Left ventricle myocardium superior (tissue), 1 donor: ENCODE measurements around the gene BTG2. TPM values are rescaled to one million over a fixed set of nuclear protein-coding genes. Genes with fewer than 3 reads are reported as not detected.

Source experiments
- ATAC-seq: fragments of 200-7000 bp; cut with Tn5 transposase; one replicate; pipeline ENCODE4 v1.9.1; 2020; ENCODE audit warnings: mild to moderate bottlenecking, moderate library complexity
- DNase-seq: peaks from one replicate; pipeline ENCODE4 v3.0.0-alpha.2; 2020
- intact Hi-C: fragments of 100-400 bp; cut with micrococcal nuclease; formaldehyde crosslinking; loops from one replicate; pipeline ENCODE4 v1.11.0; 2022
- total RNA-seq: library from RNA; stranded (reverse); fragmentation: NEBNext Ultra II Directional; extraction: Animal tissue kit (Norgen Biotek cat#: 25700); gene quantifications from one replicate; pipeline ENCODE4 v1.2.1, GENCODE V29; 2021
- donor health status: DM: no; HTN: yes; CAD: no; lungs with severe emphysema.

Gene BTG2
- total RNA-seq, 1 donor from 2014 or later: 41.3 TPM

- ATAC-seq (peak; percentile 56), DNase-seq (no peak)
- intact Hi-C loops: no loop called here
Observed at GRCh38 chr1:203327684-203328457, 22.6 kb downstream of the BTG2 start.

GRCh38 chr1:203328714-203329122, 23.4 kb downstream of the BTG2 start:
- intact Hi-C loops: no loop called here
- DNase-seq: no peak
- no peak for ATAC-seq

GRCh38 chr1:203331224-203331623, 25.9 kb downstream of the BTG2 start:
- intact Hi-C loops: no loop called here
- DNase-seq (no peak), ATAC-seq (no peak)

GRCh38 chr1:203335503-203335902, 30.2 kb downstream of the BTG2 start:
- intact Hi-C loops: loop anchor here (5.0 kb wide), 1 partner anchor 63 kb away; no protein-coding TSS in a partner anchor
- ATAC-seq (no peak), DNase-seq (no peak)

GRCh38 chr1:203336097-203336496, 30.8 kb downstream of the BTG2 start:
- ATAC-seq: no peak
- intact Hi-C loops: loop anchor here (5.0 kb wide), 1 partner anchor 64 kb away; no protein-coding TSS in a partner anchor
- DNase-seq: no peak

- DNase-seq (peak; percentile 52), ATAC-seq (peak; percentile 70)
- intact Hi-C loops: loop anchor here (5.0 kb wide), 1 partner anchor 66 kb away; no protein-coding TSS in a partner anchor
Observed at GRCh38 chr1:203338335-203339036, 33.2 kb downstream of the BTG2 start.

- intact Hi-C loops: loop anchor here (5.0 kb wide), 1 partner anchor 147 kb away; no protein-coding TSS in a partner anchor
- peak; percentile 67 for DNase-seq
- peak; percentile 83 for ATAC-seq
Observed at GRCh38 chr1:203340112-203340790, 34.9 kb downstream of the BTG2 start.

- peak; percentile 41 for DNase-seq
- intact Hi-C loops: loop anchor here (5.0 kb wide), 1 partner anchor 145 kb away; no protein-coding TSS in a partner anchor
- peak; percentile 61 for ATAC-seq
Observed at GRCh38 chr1:203342192-203342940, 37.0 kb downstream of the BTG2 start.

GRCh38 chr1:203343956-203344754, 38.8 kb downstream of the BTG2 start:
- ATAC-seq (no peak), DNase-seq (no peak)
- intact Hi-C loops: loop anchor here (5.0 kb wide), 1 partner anchor 143 kb away; no protein-coding TSS in a partner anchor

GRCh38 chr1:203346060-203346768, 40.9 kb downstream of the BTG2 start:
- intact Hi-C loops: no loop called here
- no peak for ATAC-seq
- no peak for DNase-seq

- DNase-seq (no peak), ATAC-seq (no peak)
- intact Hi-C loops: no loop called here
Observed at GRCh38 chr1:203346769-203347102, 41.4 kb downstream of the BTG2 start.

- ATAC-seq (no peak), DNase-seq (no peak)
- intact Hi-C loops: no loop called here
Observed at GRCh38 chr1:203349166-203349565, 43.8 kb downstream of the BTG2 start.

- intact Hi-C loops: no loop called here
- ATAC-seq (no peak), DNase-seq (no peak)
Observed at GRCh38 chr1:203349773-203350524, 44.6 kb downstream of the BTG2 start.

GRCh38 chr1:203351037-203351625, 45.8 kb downstream of the BTG2 start, which contains the start of gene FMOD:
FMOD (minus strand) TSS chr1:203351122; CDS start chr1:203348270, 2,852 bp downstream.
- peak; percentile 74 for ATAC-seq
- no peak for DNase-seq
- intact Hi-C loops: no loop called here

- intact Hi-C loops: no loop called here
Observed at GRCh38 chr1:203353486-203353885, 48.2 kb downstream of the BTG2 start.

GRCh38 chr1:203354246-203354645, 48.9 kb downstream of the BTG2 start:
- intact Hi-C loops: no loop called here
- no peak for ATAC-seq
- no peak for DNase-seq

More at GRCh38 chr1:203353486-203353885, 48.2 kb downstream of the BTG2 start:
- DNase-seq (no peak), ATAC-seq (no peak)
